ENCODE data around the gene ANKS3.

The ANKS3 gene

DNA sequence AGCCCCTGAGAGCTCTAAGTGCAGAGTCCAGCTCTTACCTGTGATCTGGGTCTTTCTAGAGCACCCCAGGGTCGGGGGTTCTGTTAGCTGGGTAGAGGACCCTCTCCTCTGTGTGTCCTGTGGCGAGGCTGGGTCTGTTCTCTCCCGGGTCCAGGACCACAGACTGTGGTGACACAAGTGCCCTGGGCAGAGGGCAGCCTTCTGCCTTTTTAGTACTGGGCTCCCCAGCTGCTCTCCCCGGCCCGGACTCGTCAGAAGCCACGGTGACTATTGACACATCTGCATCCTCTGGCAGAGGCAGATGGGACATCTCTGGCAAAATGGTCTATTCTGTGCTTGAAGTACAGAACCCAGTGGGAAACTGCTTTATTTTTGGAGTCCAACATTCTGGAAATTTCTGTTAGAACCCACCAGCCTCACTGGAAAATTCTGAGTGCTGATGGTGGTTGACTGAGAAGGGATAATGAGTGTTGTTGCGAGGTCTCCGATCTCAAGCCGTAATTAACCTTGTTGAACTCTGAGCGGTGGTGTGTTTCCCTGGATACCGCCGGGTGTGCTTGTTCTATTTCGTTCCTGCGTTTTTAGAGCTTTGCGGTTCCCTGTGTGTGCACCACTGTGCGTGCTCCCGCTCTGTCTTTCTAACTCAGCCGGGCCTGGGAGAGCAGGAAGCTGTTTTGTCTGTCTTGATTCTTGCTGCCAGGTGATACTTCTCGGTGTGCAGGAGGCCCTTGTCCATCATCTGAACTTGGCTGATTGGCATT is 66.7 kb downstream of the ANKS3 start:
- TF ChIP-seq EGR1 (IDR thresholded peaks at IDR 0.05): no peak
- TF ChIP-seq, protein P1, sequence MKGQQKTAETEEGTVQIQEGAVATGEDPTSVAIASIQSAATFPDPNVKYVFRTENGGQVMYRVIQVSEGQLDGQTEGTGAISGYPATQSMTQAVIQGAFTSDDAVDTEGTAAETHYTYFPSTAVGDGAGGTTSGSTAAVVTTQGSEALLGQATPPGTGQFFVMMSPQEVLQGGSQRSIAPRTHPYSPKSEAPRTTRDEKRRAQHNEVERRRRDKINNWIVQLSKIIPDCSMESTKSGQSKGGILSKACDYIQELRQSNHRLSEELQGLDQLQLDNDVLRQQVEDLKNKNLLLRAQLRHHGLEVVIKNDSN (IDR thresholded peaks at IDR 0.05): no peak
- TF ChIP-seq ZBTB7A (IDR thresholded peaks at IDR 0.05; ENCODE audit: low read depth): no peak
- no peak for TF ChIP-seq CEBPB (IDR thresholded peaks at IDR 0.05)
- TF ChIP-seq EP300 (IDR thresholded peaks at IDR 0.05; ENCODE audit: borderline replicate concordance): no peak
- TF ChIP-seq FOXM1 (IDR thresholded peaks at IDR 0.05; ENCODE audit: borderline replicate concordance, low read depth): no peak
- no peak for TF ChIP-seq TEAD4 (IDR thresholded peaks at IDR 0.05)
- no peak for TF ChIP-seq YY1 (IDR thresholded peaks at IDR 0.05; ENCODE audit: low read depth)
- no peak for TF ChIP-seq NFIC (IDR thresholded peaks at IDR 0.05)

DNA sequence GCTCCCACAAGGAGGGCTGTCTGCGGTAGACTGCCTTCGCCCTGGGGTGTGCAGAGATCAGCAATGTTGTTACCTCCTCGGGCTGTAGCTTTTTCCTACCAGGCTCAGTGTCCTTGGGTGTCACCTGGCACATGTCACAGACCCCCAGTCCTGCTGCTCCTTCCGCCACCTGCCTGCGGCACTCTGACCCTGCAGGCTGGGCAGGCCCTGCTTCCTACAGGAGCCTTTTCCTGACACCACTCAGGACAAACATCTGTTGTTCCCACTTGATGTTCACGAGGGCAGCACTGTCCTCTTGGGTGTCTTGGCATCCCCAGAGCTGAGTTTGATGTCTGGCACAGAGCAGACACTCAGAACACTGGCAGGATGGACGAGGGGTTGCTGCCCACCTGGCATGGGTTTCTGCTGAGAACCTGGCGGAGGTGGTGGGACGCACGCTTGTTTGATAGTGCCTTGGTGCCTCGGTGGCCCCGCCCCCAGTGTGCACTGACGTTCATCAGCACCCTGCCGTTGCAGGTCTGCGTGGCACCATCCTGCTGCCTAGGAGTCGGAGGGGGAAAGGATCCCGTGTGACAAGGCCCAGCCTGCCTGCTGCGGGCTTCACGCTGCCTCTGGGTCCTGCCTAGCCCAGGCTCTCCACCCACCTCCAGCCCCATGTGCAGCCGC is 67.4 kb downstream of the ANKS3 start:
- no peak for TF ChIP-seq FOXM1 (IDR thresholded peaks at IDR 0.05; ENCODE audit: borderline replicate concordance, low read depth)
- no peak for TF ChIP-seq EGR1 (IDR thresholded peaks at IDR 0.05)
- TF ChIP-seq CREB1 (IDR thresholded peaks at IDR 0.05; ENCODE audit: low read depth): no peak
- no peak for TF ChIP-seq RAD21 (IDR thresholded peaks at IDR 0.05; ENCODE audit: low read depth)
- TF ChIP-seq NFIC (IDR thresholded peaks at IDR 0.05): no peak
- no peak for TF ChIP-seq ZBTB7A (IDR thresholded peaks at IDR 0.05; ENCODE audit: low read depth)
- no peak for TF ChIP-seq TEAD4 (IDR thresholded peaks at IDR 0.05)
- no peak for TF ChIP-seq CEBPB (IDR thresholded peaks at IDR 0.05)
- no peak for TF ChIP-seq TAF1 (IDR thresholded peaks at IDR 0.05; ENCODE audit: low read depth)
- TF ChIP-seq, protein P2, sequence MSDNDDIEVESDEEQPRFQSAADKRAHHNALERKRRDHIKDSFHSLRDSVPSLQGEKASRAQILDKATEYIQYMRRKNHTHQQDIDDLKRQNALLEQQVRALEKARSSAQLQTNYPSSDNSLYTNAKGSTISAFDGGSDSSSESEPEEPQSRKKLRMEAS (IDR thresholded peaks at IDR 0.05): no peak
- TF ChIP-seq, protein P1 (IDR thresholded peaks at IDR 0.05): no peak
- TF ChIP-seq EP300 (IDR thresholded peaks at IDR 0.05; ENCODE audit: borderline replicate concordance): no peak
- TF ChIP-seq YY1 (IDR thresholded peaks at IDR 0.05; ENCODE audit: low read depth): no peak
- TF ChIP-seq TCF12 (IDR thresholded peaks at IDR 0.05; ENCODE audit: low read depth): no peak
- TF ChIP-seq, protein P3, sequence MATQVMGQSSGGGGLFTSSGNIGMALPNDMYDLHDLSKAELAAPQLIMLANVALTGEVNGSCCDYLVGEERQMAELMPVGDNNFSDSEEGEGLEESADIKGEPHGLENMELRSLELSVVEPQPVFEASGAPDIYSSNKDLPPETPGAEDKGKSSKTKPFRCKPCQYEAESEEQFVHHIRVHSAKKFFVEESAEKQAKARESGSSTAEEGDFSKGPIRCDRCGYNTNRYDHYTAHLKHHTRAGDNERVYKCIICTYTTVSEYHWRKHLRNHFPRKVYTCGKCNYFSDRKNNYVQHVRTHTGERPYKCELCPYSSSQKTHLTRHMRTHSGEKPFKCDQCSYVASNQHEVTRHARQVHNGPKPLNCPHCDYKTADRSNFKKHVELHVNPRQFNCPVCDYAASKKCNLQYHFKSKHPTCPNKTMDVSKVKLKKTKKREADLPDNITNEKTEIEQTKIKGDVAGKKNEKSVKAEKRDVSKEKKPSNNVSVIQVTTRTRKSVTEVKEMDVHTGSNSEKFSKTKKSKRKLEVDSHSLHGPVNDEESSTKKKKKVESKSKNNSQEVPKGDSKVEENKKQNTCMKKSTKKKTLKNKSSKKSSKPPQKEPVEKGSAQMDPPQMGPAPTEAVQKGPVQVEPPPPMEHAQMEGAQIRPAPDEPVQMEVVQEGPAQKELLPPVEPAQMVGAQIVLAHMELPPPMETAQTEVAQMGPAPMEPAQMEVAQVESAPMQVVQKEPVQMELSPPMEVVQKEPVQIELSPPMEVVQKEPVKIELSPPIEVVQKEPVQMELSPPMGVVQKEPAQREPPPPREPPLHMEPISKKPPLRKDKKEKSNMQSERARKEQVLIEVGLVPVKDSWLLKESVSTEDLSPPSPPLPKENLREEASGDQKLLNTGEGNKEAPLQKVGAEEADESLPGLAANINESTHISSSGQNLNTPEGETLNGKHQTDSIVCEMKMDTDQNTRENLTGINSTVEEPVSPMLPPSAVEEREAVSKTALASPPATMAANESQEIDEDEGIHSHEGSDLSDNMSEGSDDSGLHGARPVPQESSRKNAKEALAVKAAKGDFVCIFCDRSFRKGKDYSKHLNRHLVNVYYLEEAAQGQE (IDR thresholded peaks at IDR 0.05; ENCODE audit: low read depth): no peak

DNA sequence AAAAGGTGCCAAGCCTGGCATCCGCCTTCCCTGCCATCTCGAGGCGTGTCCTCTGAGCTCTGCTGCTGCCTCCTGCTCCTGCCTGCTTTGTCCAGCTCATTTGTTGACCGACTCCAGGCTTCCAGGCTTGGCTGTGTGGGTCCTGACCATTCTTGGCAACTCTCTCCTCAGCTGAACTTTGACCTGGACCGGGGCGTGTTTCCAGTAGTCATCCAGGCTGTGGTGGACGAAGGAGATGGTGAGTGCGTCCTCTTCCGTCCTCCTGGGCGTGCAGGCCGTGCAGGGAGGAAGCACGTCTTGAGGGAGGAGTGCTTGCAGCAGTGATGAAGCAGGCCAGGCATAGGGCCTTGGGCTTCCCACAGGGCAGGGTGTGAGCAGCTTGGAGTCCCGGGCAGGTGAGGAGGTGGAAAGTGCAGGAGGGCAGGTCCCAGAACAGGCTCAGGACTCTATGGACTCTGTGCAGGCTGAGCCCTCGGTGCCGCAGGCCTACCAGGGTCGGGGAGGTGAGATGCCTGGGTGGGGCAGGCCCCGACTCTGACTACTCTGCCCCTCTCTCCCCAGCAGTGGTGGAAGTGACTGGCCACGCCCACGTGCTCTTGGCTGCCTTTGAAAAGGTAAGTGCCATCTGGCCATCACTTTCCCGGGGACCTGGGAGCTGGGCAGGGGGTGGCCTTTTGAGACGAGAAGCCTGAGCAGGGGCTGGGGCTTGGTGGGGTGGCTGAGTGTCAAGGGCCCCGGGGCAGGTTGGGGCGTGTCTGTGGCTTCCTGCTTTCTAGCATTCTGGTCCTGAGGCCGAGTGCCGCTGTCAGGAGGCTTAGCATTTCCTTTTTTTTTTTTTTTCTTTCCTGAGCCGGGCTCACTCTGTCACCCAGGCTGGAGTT is 69.3 kb downstream of the ANKS3 start:
- TF ChIP-seq EGR1 (IDR thresholded peaks at IDR 0.05) (no peak), EP300 (IDR thresholded peaks at IDR 0.05; ENCODE audit: borderline replicate concordance) (no peak), ZBTB7A (IDR thresholded peaks at IDR 0.05; ENCODE audit: low read depth) (no peak), CEBPB (IDR thresholded peaks at IDR 0.05) (no peak), TAF1 (IDR thresholded peaks at IDR 0.05; ENCODE audit: low read depth) (no peak), YY1 (IDR thresholded peaks at IDR 0.05; ENCODE audit: low read depth) (no peak), TEAD4 (IDR thresholded peaks at IDR 0.05) (no peak), RAD21 (IDR thresholded peaks at IDR 0.05; ENCODE audit: low read depth) (no peak), FOXM1 (IDR thresholded peaks at IDR 0.05; ENCODE audit: borderline replicate concordance, low read depth) (no peak), NFIC (IDR thresholded peaks at IDR 0.05) (no peak), CREB1 (IDR thresholded peaks at IDR 0.05; ENCODE audit: low read depth) (no peak)
- TF ChIP-seq, protein P3 (IDR thresholded peaks at IDR 0.05; ENCODE audit: low read depth): no peak
- TF ChIP-seq, protein P1 (IDR thresholded peaks at IDR 0.05): no peak
- TF ChIP-seq, protein P2 (IDR thresholded peaks at IDR 0.05): no peak

DNA sequence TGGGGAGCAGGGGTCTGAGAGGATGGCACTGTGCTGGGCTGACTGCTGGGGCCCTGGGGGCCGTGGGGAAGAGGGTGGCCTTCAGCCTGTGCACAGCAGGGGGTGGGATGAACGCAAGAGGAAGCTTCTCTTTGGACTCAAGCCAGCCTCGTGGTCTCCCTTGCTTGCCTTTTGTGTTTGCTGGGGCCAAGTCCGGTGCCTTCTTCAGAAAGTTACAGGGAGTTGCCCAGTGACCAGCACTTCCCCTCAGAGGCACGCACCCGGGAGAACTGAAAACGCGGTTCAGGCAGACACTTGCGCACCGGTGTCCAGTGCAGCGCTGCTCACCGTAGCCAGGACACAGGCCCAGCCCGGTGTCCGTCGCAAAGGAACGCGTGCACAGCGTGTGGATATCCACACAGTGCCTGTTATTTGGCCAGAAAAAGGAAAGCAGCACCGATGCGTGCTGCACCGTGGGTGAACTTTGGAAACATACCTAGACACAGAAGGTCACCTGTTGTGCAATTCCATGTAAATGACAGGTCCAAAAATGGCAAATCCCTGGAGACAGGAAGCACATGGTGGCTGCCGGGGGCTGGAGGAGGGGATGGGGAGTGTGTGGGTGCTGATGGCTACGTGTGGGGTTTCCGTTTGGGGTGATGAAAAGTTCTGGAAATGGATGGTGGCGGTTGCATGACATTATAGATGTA is 70.2 kb downstream of the ANKS3 start:
- TF ChIP-seq, protein P3 (IDR thresholded peaks at IDR 0.05; ENCODE audit: low read depth): no peak
- no peak for TF ChIP-seq EP300 (IDR thresholded peaks at IDR 0.05; ENCODE audit: borderline replicate concordance)
- TF ChIP-seq TAF1 (IDR thresholded peaks at IDR 0.05; ENCODE audit: low read depth): no peak
- TF ChIP-seq ZBTB7A (IDR thresholded peaks at IDR 0.05; ENCODE audit: low read depth): no peak
- no peak for TF ChIP-seq TCF12 (IDR thresholded peaks at IDR 0.05; ENCODE audit: low read depth)
- no peak for TF ChIP-seq NFIC (IDR thresholded peaks at IDR 0.05)
- TF ChIP-seq CREB1 (IDR thresholded peaks at IDR 0.05; ENCODE audit: low read depth): no peak
- TF ChIP-seq RAD21 (IDR thresholded peaks at IDR 0.05; ENCODE audit: low read depth): no peak
- no peak for TF ChIP-seq EGR1 (IDR thresholded peaks at IDR 0.05)
- TF ChIP-seq, protein P2 (IDR thresholded peaks at IDR 0.05): no peak
- no peak for TF ChIP-seq YY1 (IDR thresholded peaks at IDR 0.05; ENCODE audit: low read depth)
- TF ChIP-seq FOXM1 (IDR thresholded peaks at IDR 0.05; ENCODE audit: borderline replicate concordance, low read depth): no peak
